K562 (cell line): ENCODE data around the gene PMFBP1. TPM values are rescaled to one million over a fixed set of nuclear protein-coding genes. Genes with fewer than 3 reads are reported as not detected.
A peak's percentile ranks its signal among the peaks of the same experiment; 100 is the strongest.

Experiments used
- ATAC-seq: fragments of 200-7000 bp; cut with Tn5 transposase; 3 replicates; pipeline ENCODE4 v1.9.1; 2020; ENCODE audit warnings: moderate library complexity
- BruUV-seq: library from RNA; stranded (reverse); fragments of 400-500 nt; replicated peaks from 2 replicates; lab custom pipeline; 2021; lab: Mats Ljungman, UMichigan
- CTCF ChIA-PET: fragments of 300-600 bp; formaldehyde crosslinking; extraction: SDS; loops from one replicate; lab custom pipeline; 2021; ENCODE audit warnings: low intra/inter-chr PET ratio; lab: Yijun Ruan, JAX
- POLR2A ChIA-PET: fragments of 300-600, 350-650 bp; sonication (Branson Sonifier 250); formaldehyde crosslinking; extraction: SDS; loops from one replicate; lab custom pipeline; 2021; ENCODE audit warnings: antibody characterized with exemption, inconsistent platforms; lab: Yijun Ruan, JAX
- DNase-seq, 4 experiments: peaks; one replicate each; pipeline versions ENCODE4 v3.0.0 to v3.0.0-alpha.2; 2011 to 2018; ENCODE audit warnings: low spot score in 3 of 4, mixed read lengths in 3 of 4; ENCODE audit errors: extremely low read depth in 1 of 4
- FAIRE-seq: peaks from 2 replicates; lab custom pipeline; 2011; peaks lifted over from hg19 to GRCh38; lab: Jason Lieb, UNC
- H2AFZ ChIP-seq: 2 replicates; pipeline ENCODE4 v1.6.0; 2011; ENCODE audit warnings: low read depth, low read length, control low read depth, inconsistent platforms
- H3K27ac ChIP-seq: fragments of 200-600 bp; 3 replicates; pipeline ENCODE4 v1.8.0; 2011; ENCODE audit warnings: low read depth, mild to moderate bottlenecking, control low read depth, inconsistent platforms, low read length, moderate library complexity, mixed read lengths; ENCODE audit errors: extremely low read depth
- H3K27me3 ChIP-seq, 2 experiments: fragments of 300-600 bp in 1 of 2; 2 replicates in 1 of 2; 3 replicates in 1 of 2; pipeline versions ENCODE4 v1.6.0 to v1.8.0; 2011; ENCODE audit warnings: inconsistent platforms in 2 of 2, low read length in 2 of 2, mild to moderate bottlenecking in 1 of 2, mixed read lengths in 1 of 2, moderate library complexity in 1 of 2; ENCODE audit not compliant: control insufficient read depth in 2 of 2, insufficient read depth in 2 of 2
- H3K36me3 ChIP-seq: fragments of 300-600 bp; 3 replicates; pipeline ENCODE4 v1.8.0; 2011; ENCODE audit warnings: mild to moderate bottlenecking, low read length, inconsistent platforms; ENCODE audit not compliant: control insufficient read depth, insufficient read depth
- H3K4me1 ChIP-seq, 2 experiments: fragments of 200-600 bp in 1 of 2; replicated peaks in 1 of 2; 2 replicates in 1 of 2; 3 replicates in 1 of 2; pipeline versions ENCODE4 v1.5.1 to v1.8.0; 2011; ENCODE audit warnings: inconsistent platforms in 2 of 2, low read length in 2 of 2, mild to moderate bottlenecking in 1 of 2, mixed read lengths in 1 of 2, moderate library complexity in 1 of 2; ENCODE audit not compliant: control insufficient read depth in 2 of 2, insufficient read depth in 2 of 2
- H3K4me2 ChIP-seq: 2 replicates; pipeline ENCODE4 v1.6.1; 2011; ENCODE audit warnings: low read length, control low read depth, inconsistent platforms, mixed read lengths; ENCODE audit not compliant: insufficient read depth
- H3K4me3 ChIP-seq: fragments of 200-600 bp; sonication (generic), shearing (Covaris generic); 2 replicates; pipeline ENCODE4 v1.5.1; 2016; ENCODE audit warnings: control low read depth, inconsistent platforms
- H3K79me2 ChIP-seq: fragments of 200-600 bp; 3 replicates; pipeline ENCODE4 v1.8.0; 2011; ENCODE audit warnings: low read length, inconsistent platforms; ENCODE audit not compliant: control insufficient read depth, insufficient read depth
- H3K9ac ChIP-seq, 2 experiments: 2 replicates each; pipeline versions ENCODE4 v1.6.0 to v1.6.1; 2011; ENCODE audit warnings: low read depth in 2 of 2, low read length in 2 of 2, control low read depth in 1 of 2, inconsistent platforms in 1 of 2, mild to moderate bottlenecking in 1 of 2, mixed read lengths in 1 of 2; ENCODE audit not compliant: insufficient read depth in 1 of 2
- H3K9me1 ChIP-seq: one replicate; pipeline ENCODE4 v1.6.0; 2011; ENCODE audit warnings: inconsistent platforms, mild to moderate bottlenecking, low read length, moderate library complexity; ENCODE audit not compliant: control insufficient read depth, insufficient read depth
- H3K9me3 ChIP-seq: replicated peaks from 2 replicates; pipeline ENCODE4 v1.5.1; 2011; ENCODE audit warnings: low read depth, low read length, inconsistent platforms; ENCODE audit not compliant: control insufficient read depth, insufficient read depth
- H4K20me1 ChIP-seq: replicated peaks from 2 replicates; pipeline ENCODE4 v1.6.1; 2011; ENCODE audit warnings: low read length, inconsistent platforms, mixed read lengths; ENCODE audit not compliant: control insufficient read depth, insufficient read depth
- DACH1 ChIP-seq: fragments of 450-650 bp; IDR thresholded peaks from 2 replicates; pipeline ENCODE4 v1.6.1; 2018; ENCODE audit not compliant: partially characterized antibody
- HDAC8 ChIP-seq: fragments of 450-650 bp; IDR thresholded peaks from 2 replicates; pipeline ENCODE4 v1.6.1; 2016; ENCODE audit warnings: mild to moderate bottlenecking, missing genetic modification characterization, moderate library complexity, missing compliant biosample characterization
- MECOM ChIP-seq: fragments of 250-450 bp; sonication (Bioruptor Pico); IDR thresholded peaks from 2 replicates; pipeline ENCODE4 v1.8.0; 2022; ENCODE audit warnings: inconsistent platforms
- MTA1 ChIP-seq: fragments of 450-650 bp; IDR thresholded peaks from 2 replicates; pipeline ENCODE4 v1.6.1; 2017; ENCODE audit warnings: borderline replicate concordance
- MTF1 ChIP-seq: fragments of 250-450 bp; sonication (Bioruptor Pico); IDR thresholded peaks from 2 replicates; pipeline ENCODE4 v1.9.0; 2021; ENCODE audit warnings: moderate library complexity, mild to moderate bottlenecking, inconsistent platforms, borderline replicate concordance
- NR4A1 ChIP-seq, 2 experiments: fragments of 250-450 bp in 1 of 2; fragments of 450-650 bp in 1 of 2; sonication (Bioruptor Pico) in 1 of 2; IDR thresholded peaks; 2 replicates each; pipeline versions ENCODE4 v1.4.0 to v1.6.1; 2016 to 2020; ENCODE audit warnings: mild to moderate bottlenecking in 2 of 2, missing compliant biosample characterization in 1 of 2, missing genetic modification characterization in 1 of 2, moderate library complexity in 1 of 2
- PML ChIP-seq: IDR thresholded peaks from 2 replicates; pipeline ENCODE4 v1.6.1; 2012; ENCODE audit warnings: low read length, inconsistent platforms
- POLR3A ChIP-seq: IDR thresholded peaks from 2 replicates; pipeline ENCODE4 v1.6.1; 2011; ENCODE audit warnings: borderline replicate concordance, mild to moderate bottlenecking, moderate library complexity; ENCODE audit not compliant: insufficient read length, insufficient read depth; ENCODE audit errors: extremely low read depth
- PRMT5 ChIP-seq: sonication (generic); formaldehyde crosslinking; IDR thresholded peaks from 2 replicates; pipeline ENCODE4 v1.5.0; 2020; ENCODE audit warnings: missing genetic modification reagents
- PTBP1 ChIP-seq: fragments of 200-400 bp; formaldehyde crosslinking; IDR thresholded peaks from 2 replicates; pipeline ENCODE4 v1.6.1; 2017; ENCODE audit warnings: low read depth, low read length
- SAP30 ChIP-seq: fragments of 200-600 bp; sonication (generic); IDR thresholded peaks from 2 replicates; pipeline ENCODE4 v1.6.1; 2012; ENCODE audit warnings: borderline replicate concordance, low read depth, mild to moderate bottlenecking, moderate library complexity, low read length, control low read depth, inconsistent platforms; ENCODE audit not compliant: insufficient read depth, poor library complexity, severe bottlenecking
- TAL1 ChIP-seq: fragments of 450-650 bp; IDR thresholded peaks from 2 replicates; pipeline ENCODE4 v1.6.1; 2016; ENCODE audit warnings: mild to moderate bottlenecking
- TBP ChIP-seq: optimal IDR thresholded peaks from 2 replicates; pipeline ENCODE3; 2011; ENCODE audit warnings: low read depth, low read length, improper control_type of control experiment
- TCF15 ChIP-seq: fragments of 250-450 bp; sonication (Bioruptor Pico); IDR thresholded peaks from 2 replicates; pipeline ENCODE4 v1.8.0; 2022; ENCODE audit warnings: moderate library complexity, mild to moderate bottlenecking, inconsistent platforms
- TEAD2 ChIP-seq: fragments of 450-650 bp; IDR thresholded peaks from 2 replicates; pipeline ENCODE4 v1.6.1; 2016; ENCODE audit warnings: missing genetic modification characterization, control low read depth, missing compliant biosample characterization
- ZBTB8A ChIP-seq: fragments of 450-650 bp; IDR thresholded peaks from 2 replicates; pipeline ENCODE4 v1.6.1; 2018; ENCODE audit warnings: mild to moderate bottlenecking, moderate library complexity; ENCODE audit not compliant: partially characterized antibody
- ZNF12 ChIP-seq: sonication (generic); formaldehyde crosslinking; IDR thresholded peaks from 2 replicates; pipeline ENCODE4 v1.4.0; 2020; ENCODE audit warnings: mild to moderate bottlenecking, missing genetic modification reagents
- ZNF551 ChIP-seq: fragments of 250-450 bp; sonication (Bioruptor Pico); IDR thresholded peaks from 2 replicates; pipeline ENCODE4 v1.5.0; 2021; ENCODE audit warnings: mild to moderate bottlenecking, moderate library complexity
- WGBS: fragments of 100-300 bp; shearing (Covaris generic); methylation state at CpG from one replicate; pipeline ENCODE4 v1.1.6; 2016; ENCODE audit warnings: low coverage, mixed read lengths; ENCODE audit not compliant: insufficient coverage; ENCODE audit errors: missing lambda C conversion rate; 5-methylcytosine and 5-hydroxymethylcytosine counted together
- in situ Hi-C: fragments of 300-500 bp; cut with MboI; formaldehyde crosslinking; loops from 4 replicates; pipeline ENCODE4 v1.15.0; 2018; ENCODE audit warnings: inconsistent platforms, mixed read lengths
- intact Hi-C: fragments of 100-400 bp; cut with micrococcal nuclease; formaldehyde crosslinking; loops from 2 replicates; pipeline ENCODE4 v1.14.2; 2022
- polyA plus RNA-seq, 8 experiments: library from polyadenylated mRNA; depleted of rRNA in 4 of 8; stranded (reverse) in 5 of 8; unstranded in 3 of 8; fragments of >200 nt; fragmentation: Nextera tagmentation in 2 of 8; fragmentation: Illumina TruSeq in 1 of 8; extraction: Ambion mirVana in 2 of 8; extraction: Trizol in 1 of 8; gene quantifications; 2 replicates each; pipeline versions ENCODE4 v1.2.1 to v1.2.3, GENCODE V29; 2011 to 2014; ENCODE audit warnings: inconsistent platforms in 1 of 8, missing spikeins in 1 of 8
- total RNA-seq, 7 experiments: library from RNA; depleted of rRNA in 6 of 7; stranded (reverse); fragments of >200 nt in 6 of 7; fragmentation: Illumina TruSeq in 2 of 7; extraction: Trizol in 2 of 7; gene quantifications; 2 replicates each; pipeline versions ENCODE4 v1.2.1 to v1.2.3, GENCODE V29; 2011 to 2021; ENCODE audit warnings: low replicate concordance in 1 of 7
- TF ChIP-seq, protein P1 (sequence below): fragments of 200-400 bp; formaldehyde crosslinking; IDR thresholded peaks from 2 replicates; pipeline ENCODE4 v1.6.1; 2017; ENCODE audit warnings: mild to moderate bottlenecking, low read depth, low read length, moderate library complexity

The PMFBP1 gene
- total and polyA plus RNA-seq, 9 of the 15 experiments (the other 6 are each of a cell fraction or from before 2014, with no cell fraction given), result 0.13 to 0.91 (median 0.47) TPM

DNA sequence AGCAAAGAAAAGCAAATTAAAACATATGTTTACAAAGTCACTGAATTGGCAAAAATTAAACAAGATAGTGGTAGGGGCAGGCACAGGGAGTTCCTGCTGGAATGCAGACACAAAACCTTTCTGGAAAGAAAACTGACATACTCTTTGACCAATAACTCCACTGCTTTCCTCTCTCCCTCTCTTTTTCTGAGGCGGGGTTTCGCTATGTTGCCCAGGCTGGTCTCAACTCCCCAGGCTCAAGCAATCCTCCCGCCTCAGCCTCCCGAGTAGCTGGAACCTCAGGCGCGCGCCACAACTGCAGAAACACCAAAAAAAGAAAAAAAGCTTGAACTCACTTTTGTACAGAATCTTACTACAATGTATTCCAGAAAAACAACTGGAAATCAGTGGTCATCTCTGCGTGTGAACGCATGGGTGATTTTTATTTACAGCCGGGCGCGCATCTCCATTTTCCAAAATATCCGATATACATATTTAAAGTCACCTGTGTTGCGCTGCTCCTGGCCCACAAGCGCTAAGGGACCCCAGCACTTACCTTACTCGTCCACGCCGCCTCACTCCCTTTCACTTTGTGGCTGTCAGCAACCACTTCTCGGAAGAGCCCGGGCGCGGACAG is 79.0 kb downstream of the PMFBP1 start (continued):
- TF ChIP-seq PRMT5 (CRISPR knock-in tag) (no peak), PTBP1 (no peak), ZNF12 (CRISPR knock-in tag) (0 out of 2 replicates have a peak, but pooled peaks have one; percentile 46)

DNA sequence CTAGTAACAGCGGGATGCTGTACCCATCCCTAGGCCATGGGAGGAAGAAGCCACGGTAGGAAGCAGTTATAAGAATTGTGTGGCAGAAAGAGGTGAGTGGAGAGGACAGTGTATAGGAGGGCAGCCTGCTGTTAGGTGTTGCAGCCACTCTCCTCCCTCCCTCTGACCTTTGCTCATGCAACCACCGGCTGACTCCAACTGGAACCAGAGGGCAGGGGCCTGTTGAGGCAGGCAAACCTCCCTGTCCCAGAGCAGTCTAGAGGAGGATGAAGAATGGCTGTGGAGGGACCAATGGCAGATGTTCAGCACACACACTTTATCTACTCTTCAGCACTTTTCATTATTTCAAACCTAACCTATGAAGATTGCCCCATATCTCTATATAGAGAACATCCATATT is 80.7 kb downstream of the PMFBP1 start:
- no peak for ATAC-seq
- peaks cover 60% of the 10 kb centered on the region for H3K36me3 ChIP-seq
- H3K4me2 ChIP-seq, result peak overlapping the region; percentile 35
- in situ Hi-C loops (no loop called here), intact Hi-C loops (no loop called here)
- no peaks in the 10 kb centered on the region for H3K9me1 ChIP-seq
- ChIA-PET POLR2A (no interaction called here), CTCF (no interaction called here)
- H4K20me1 ChIP-seq, result no peaks in the 10 kb centered on the region; the same call in 1 of the 2 replicates
- FAIRE-seq, result no peak
- H3K4me3 ChIP-seq, result no peak overlapping the region
- peaks cover 4 to 8% of the 10 kb centered on the region in 2 experiments; a peak in 1 of 5 replicates for H3K4me1 ChIP-seq
- H3K9me3 ChIP-seq, result no peaks in the 10 kb centered on the region
- BruUV-seq, result no TSS peak
- 74% methylated on average over 3 of the region's 3 CpGs for WGBS
- no peak for DNase-seq
- no peaks in the 10 kb centered on the region for H3K27me3 ChIP-seq
- peak overlapping the region in 1 of 2 experiments; percentile 31; a peak in 1 of 4 replicates for H3K9ac ChIP-seq
- H3K79me2 ChIP-seq, result peaks cover 57% of the 10 kb centered on the region
- no peak overlapping the region for H2AFZ ChIP-seq
- no peak overlapping the region for H3K27ac ChIP-seq
- no peak for TF ChIP-seq MTA1
- TF ChIP-seq SAP30, result no peak
- no peak for TF ChIP-seq ZBTB8A
- TF ChIP-seq DACH1, result no peak
- no peak for TF ChIP-seq TEAD2
- TF ChIP-seq MTF1 (CRISPR knock-in tag), result no peak
- TF ChIP-seq POLR3A, result no peak
- TF ChIP-seq PML, result no peak
- no peak for TF ChIP-seq TCF15 (CRISPR knock-in tag)
- TF ChIP-seq ZNF551, result no peak
- no peak for TF ChIP-seq TAL1
- no peak for TF ChIP-seq TBP
- no peak for TF ChIP-seq HDAC8 (tag)
- no peak for TF ChIP-seq MECOM (CRISPR knock-in tag)
- TF ChIP-seq, protein P1, sequence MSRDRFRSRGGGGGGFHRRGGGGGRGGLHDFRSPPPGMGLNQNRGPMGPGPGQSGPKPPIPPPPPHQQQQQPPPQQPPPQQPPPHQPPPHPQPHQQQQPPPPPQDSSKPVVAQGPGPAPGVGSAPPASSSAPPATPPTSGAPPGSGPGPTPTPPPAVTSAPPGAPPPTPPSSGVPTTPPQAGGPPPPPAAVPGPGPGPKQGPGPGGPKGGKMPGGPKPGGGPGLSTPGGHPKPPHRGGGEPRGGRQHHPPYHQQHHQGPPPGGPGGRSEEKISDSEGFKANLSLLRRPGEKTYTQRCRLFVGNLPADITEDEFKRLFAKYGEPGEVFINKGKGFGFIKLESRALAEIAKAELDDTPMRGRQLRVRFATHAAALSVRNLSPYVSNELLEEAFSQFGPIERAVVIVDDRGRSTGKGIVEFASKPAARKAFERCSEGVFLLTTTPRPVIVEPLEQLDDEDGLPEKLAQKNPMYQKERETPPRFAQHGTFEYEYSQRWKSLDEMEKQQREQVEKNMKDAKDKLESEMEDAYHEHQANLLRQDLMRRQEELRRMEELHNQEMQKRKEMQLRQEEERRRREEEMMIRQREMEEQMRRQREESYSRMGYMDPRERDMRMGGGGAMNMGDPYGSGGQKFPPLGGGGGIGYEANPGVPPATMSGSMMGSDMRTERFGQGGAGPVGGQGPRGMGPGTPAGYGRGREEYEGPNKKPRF, result no peak
- no peak for TF ChIP-seq NR4A1 (CRISPR knock-in tag; IDR thresholded peaks at IDR 0.05)
- TF ChIP-seq NR4A1 (tag; IDR thresholded peaks at IDR 0.05), result no peak
